GM21576 (cell line): ENCODE measurements around the gene TMCC3.
"Not testable (repeated sequence)": the region's sequence is repeated elsewhere in the genome, so short reads cannot be mapped to it uniquely, and the experiment has no call there.

Experiments
- ATAC-seq: cut with Tn5 transposase; IDR thresholded peaks from one replicate; pipeline ENCODE4 v1.9.1; 2021; ENCODE audit warnings: mild to moderate bottlenecking, moderate library complexity; ENCODE audit not compliant: unreplicated experiment

Gene TMCC3

GRCh38 chr12:94575645-94576403 lies 74.5 kb downstream of the TMCC3 start:
- ATAC-seq = no peak

- ATAC-seq = no peak
These were observed 75.3 kb downstream of the TMCC3 start for GRCh38 chr12:94575024-94575423.

DNA sequence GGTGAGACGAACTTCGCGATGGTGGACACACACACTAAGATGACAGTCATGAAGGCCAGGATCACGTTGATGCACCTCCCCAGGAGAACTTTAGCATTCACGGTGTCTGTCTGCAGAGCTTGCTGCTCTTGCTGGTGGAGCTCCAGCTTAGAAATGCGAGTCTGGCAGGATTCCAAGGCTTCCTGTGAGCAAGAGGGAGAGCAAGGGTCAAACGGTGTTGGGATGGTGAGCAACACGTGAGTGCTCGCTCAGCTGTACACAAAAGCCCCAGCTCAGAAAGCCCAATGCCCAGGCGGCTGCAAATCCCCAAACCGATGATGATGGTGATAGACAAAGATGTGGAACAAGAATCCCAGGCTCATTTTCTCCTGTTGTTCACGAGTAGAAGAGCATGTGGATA lies 78.8 kb downstream of the TMCC3 start:
- ATAC-seq = no peak

- ATAC-seq = no peak
These were observed 80.2 kb downstream of the TMCC3 start for GRCh38 chr12:94570161-94570560.

DNA sequence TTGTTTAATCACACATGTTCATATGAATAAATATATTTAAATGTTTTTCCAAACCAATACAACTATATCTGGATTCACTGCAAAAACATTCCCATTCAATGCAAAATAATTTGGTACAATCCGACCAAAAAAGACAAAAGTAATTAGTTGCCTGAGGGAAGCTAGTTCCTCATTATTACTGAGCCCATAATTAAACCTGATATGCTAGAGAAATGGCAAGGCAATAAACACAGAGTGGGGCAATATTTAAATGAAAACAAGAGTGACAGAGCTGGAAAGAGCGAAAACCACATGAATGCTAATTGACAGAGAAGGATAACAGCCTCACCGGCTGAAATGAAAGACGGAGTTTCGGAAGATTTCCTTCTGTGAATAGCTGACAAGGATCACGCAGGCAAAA lies 82.6 kb downstream of the TMCC3 start:
- ATAC-seq = no peak

DNA sequence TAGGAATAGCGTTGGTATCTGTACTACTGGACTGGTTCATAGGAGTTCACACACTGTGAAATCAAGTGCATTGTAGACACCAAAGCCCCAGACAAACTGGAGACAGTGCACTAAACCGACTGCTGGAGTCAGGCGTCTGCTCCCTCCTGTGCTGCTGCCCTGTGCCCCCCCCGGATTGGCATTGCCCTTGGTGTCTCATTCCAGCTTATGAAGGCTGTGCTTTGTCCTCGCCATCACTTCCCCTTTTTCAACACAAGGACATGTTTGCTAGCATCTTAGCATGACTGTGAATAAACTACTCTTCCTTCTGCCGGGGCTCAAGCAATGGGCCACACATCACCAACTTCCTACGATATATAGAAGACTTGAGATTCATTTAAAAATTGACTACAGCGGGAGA lies 84.0 kb downstream of the TMCC3 start:
- no peak for ATAC-seq

GRCh38 chr12:94565683-94566082 lies 84.7 kb downstream of the TMCC3 start:
- ATAC-seq = no peak

DNA sequence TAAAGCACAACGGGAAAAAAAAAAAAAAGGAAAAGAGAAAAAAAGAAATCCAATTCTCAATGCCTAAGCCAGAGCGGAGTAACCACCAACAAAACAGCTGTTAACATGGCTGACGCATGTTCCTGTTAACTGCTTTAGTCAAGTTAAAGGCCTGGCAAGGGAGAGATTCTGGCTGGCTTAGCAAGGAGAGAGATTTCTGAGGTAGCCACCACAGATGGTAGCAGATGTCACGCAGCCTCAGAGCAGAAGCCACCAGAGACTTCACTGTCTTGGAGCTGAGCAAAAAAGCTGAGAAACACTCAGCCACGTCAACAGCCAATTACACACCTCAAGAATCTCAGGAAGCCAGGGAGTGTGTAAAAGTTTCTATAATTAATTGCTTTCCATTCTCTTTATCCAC lies 87.1 kb downstream of the TMCC3 start:
- ATAC-seq = no peak

DNA sequence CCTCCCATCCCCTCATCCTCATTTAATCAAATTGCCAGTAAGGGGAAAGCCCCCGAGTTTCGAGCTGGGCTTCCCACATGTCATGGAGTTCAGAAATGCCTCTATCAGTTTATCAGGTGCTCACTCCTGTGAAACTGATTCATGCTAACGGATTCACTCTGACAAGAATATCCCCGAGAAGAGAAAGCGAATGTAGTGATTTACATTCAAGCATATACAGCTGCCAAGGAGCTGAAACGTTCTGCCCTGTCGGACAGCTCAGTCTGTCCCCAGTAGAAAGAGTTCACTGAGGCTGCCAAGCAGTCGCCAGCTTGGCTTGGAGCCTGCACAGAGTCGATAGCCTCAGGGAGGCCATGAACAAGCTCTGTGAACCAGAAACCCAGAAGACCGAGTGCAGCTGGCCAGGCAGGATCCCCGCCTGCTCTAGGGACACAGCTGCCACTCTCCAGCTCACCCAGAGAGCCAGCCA lies 88.4 kb downstream of the TMCC3 start:
- peak; percentile 79 for ATAC-seq

DNA sequence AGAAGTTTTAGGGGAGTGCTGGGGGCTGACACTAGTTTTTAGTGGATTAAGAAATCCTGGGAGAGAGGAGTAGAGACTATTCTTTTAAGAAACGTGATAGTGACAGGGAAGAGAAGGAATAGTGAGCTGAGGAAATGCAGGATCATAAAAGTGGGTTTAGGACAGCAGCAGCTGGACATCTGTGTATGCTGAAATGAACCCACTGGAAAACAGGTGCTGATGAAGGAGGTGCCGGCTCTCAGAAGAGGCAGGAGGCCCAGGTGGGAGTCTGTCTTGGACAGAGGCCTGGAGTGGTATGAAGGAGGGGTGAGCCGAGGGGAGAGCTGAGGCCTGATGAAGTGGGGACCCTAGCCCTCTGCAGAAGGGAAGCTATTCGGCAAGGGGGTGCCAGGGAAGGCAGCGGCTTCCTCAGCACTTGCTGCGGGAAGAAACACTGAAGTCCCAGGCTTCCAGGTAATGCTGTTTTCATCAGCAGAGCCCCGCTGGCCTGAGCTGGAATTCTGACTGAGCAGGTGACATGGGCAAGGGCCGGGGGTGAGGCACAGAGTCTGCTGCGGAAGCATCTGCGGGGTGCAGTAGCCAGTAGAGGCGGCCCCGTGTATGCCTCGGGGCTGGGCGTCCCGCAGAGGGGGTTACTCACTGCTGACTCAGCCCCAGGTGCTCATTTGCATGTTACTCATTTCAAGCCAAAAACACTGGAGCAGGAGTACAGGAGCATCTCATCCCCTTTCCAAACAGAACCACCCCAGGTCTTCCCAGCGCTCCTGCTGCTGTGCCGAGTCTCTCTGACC lies 89.7 kb downstream of the TMCC3 start:
- ATAC-seq = peak; percentile 72

DNA sequence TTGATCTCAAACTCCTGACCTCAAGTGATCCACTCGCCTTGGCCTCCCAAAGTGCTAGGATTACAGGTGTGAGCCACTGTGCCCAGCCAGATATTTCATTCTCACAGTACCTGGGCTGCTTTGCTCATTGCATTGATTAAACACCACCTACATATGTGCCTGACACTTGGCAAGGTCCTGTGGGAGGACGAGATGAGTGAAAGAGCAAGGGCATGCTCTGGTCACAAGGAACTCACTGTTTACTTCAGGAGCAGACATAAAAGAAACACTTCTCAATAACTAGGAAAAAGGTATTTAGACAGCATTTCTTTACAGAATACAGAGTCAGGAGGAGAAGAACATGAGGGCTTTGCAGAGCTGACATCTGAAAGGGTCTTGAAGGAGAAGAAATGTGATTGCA lies 91.7 kb downstream of the TMCC3 start:
- no peak for ATAC-seq

- no peak for ATAC-seq
These were observed 92.5 kb downstream of the TMCC3 start for GRCh38 chr12:94557746-94558295.

GRCh38 chr12:94555687-94556086 lies 94.7 kb downstream of the TMCC3 start:
- ATAC-seq = no peak

DNA sequence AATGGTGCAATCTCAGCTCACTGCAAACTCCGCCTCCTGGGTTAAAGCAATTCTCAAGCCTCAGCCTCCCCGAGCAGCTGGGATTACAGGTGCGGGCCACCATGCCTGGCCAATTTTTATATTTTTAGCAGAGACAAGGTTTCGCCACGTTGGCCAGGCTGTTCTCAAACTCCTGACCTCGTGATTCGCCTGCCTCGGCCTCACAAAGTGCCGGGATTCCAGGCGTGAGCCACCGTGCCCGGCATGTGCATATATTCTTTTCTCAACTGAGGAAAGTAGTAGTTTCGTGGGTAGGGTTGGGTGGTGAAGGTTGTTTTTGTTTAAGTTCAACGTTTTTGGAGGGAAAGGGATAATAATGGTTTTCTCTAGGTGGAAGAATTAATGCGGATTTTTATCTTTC lies 96.5 kb downstream of the TMCC3 start:
- no peak for ATAC-seq

GRCh38 chr12:94553130-94553519 lies 97.2 kb downstream of the TMCC3 start:
- ATAC-seq = no peak

DNA sequence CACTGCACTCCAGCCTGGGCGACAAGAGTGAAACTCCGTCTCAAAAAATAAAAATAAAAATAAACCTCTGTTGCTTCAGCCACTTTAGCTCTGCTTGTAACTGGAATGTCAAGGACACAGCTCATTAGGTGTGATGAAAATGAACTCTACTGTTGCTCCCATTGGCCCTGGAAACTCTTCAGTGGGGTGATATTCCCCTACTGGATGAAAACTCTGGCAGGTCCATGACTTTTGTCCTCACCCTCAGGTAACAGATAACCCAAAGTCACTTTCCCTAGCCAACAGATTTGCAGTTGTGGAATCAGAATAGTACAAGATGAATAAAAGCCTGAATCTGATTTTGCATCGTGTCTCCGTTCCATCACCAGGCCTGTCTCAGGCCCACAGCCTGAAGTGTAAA lies 98.5 kb downstream of the TMCC3 start:
- no peak for ATAC-seq

DNA sequence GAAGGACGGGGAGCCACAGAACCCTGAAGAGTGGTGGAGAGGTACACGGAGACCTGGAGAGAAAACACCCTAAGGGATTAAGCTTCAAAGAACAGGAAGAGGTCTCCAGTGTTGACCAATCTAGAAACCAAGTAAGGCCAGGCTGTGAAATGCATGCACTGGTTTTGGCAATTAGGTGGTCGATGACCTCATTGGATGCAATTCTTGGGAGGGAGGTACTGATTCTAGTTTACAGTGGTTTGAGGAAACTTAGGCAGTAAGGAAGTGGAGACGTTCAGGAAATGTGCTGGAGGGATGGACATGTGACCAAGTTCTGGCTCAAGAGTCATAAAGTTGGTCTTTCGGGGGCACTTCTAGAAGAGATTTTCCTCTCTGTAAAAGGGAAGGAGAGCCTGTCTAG lies 99.4 kb downstream of the TMCC3 start:
- no peak for ATAC-seq

DNA sequence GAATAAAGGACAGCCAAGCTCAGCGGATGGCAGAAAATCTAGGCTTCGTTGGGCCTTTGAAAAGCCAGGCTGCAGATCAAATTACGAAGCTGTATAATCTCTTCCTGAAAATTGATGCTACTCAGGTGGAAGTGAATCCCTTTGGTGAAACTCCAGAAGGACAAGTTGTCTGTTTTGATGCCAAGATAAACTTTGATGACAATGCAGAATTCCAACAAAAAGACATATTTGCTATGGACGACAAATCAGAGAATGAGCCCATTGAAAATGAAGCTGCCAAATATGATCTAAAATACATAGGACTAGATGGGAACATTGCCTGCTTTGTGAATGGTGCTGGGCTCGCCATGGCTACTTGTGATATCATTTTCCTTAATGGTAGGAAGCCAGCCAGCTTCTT lies 101.5 kb downstream of the TMCC3 start:
- ATAC-seq = not testable (repeated sequence)

- peak; percentile 55 for ATAC-seq
These were observed 104.2 kb downstream of the TMCC3 start for GRCh38 chr12:94545935-94546771.

DNA sequence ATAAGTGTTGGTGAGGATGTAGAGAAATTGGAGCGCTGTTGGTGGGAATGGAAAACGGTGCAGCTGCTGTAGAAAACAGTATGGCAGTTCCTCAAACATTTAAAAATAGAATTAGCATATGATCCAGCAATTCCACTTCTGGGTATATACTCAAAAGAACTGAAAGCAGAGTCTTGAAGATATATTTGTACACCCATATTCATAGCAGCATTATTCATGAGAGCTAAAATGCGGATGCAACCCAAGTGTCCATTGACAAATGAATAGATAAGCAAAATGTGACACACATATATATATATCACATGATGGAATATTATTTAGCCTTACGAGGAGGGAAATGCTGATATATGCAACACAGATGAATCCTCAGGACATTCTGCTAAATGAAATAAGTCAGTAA lies 106.0 kb downstream of the TMCC3 start:
- ATAC-seq = no peak

GRCh38 chr12:94538318-94538717 lies 112.0 kb downstream of the TMCC3 start:
- no peak for ATAC-seq
